Lower lobe of right lung (tissue), 2 donors: Measurements from ENCODE around the gene SNED1. TPM values are rescaled to one million over a fixed set of nuclear protein-coding genes. Genes with fewer than 3 reads are reported as not detected.
"Not testable (repeated sequence)": the region's sequence is repeated elsewhere in the genome, so short reads cannot be mapped to it uniquely, and the experiment has no call there.

Source experiments
- ATAC-seq, 2 donors: fragments of 200-7000 bp; cut with Tn5 transposase; one replicate each; pipeline ENCODE4 v1.9.1; 2020 to 2022; ENCODE audit warnings: mild to moderate bottlenecking in 2 of 2, moderate library complexity in 2 of 2
- DNase-seq: peaks from one replicate; pipeline ENCODE4 v3.0.0-alpha.2; 2020
- H3K27ac ChIP-seq: fragments of 200-600 bp; one replicate; pipeline ENCODE4 v1.8.0; 2022
- H3K27me3 ChIP-seq: fragments of 200-600 bp; one replicate; pipeline ENCODE4 v1.8.0; 2022; ENCODE audit warnings: low read depth
- H3K36me3 ChIP-seq: fragments of 200-600 bp; one replicate; pipeline ENCODE4 v1.8.0; 2022; ENCODE audit warnings: mild to moderate bottlenecking
- H3K4me1 ChIP-seq: fragments of 200-600 bp; one replicate; pipeline ENCODE4 v1.8.0; 2022
- H3K4me3 ChIP-seq: fragments of 200-600 bp; one replicate; pipeline ENCODE4 v1.8.0; 2022; ENCODE audit warnings: mild to moderate bottlenecking
- H3K9me3 ChIP-seq: fragments of 200-600 bp; one replicate; pipeline ENCODE4 v1.8.0; 2022
- CTCF ChIP-seq: fragments of 200-600 bp; IDR thresholded peaks from one replicate; pipeline ENCODE4 v1.8.0; 2022; ENCODE audit warnings: antibody characterized with exemption, mild to moderate bottlenecking
- intact Hi-C: fragments of 100-400 bp; cut with DNase I; formaldehyde crosslinking; loops from one replicate; pipeline ENCODE4 v1.11.0; 2022
- total RNA-seq: library from RNA; stranded (reverse); fragmentation: NEBNext Ultra II Directional; extraction: Animal tissue kit (Norgen Biotek cat#: 25700); gene quantifications from one replicate; pipeline ENCODE4 v1.2.1, GENCODE V29; 2021
- donor health status: DM: no; HTN: yes; CAD: no; lungs with severe emphysema.

SNED1 gene
- total RNA-seq, 1 donor from 2014 or later = 36.2 TPM

DNA sequence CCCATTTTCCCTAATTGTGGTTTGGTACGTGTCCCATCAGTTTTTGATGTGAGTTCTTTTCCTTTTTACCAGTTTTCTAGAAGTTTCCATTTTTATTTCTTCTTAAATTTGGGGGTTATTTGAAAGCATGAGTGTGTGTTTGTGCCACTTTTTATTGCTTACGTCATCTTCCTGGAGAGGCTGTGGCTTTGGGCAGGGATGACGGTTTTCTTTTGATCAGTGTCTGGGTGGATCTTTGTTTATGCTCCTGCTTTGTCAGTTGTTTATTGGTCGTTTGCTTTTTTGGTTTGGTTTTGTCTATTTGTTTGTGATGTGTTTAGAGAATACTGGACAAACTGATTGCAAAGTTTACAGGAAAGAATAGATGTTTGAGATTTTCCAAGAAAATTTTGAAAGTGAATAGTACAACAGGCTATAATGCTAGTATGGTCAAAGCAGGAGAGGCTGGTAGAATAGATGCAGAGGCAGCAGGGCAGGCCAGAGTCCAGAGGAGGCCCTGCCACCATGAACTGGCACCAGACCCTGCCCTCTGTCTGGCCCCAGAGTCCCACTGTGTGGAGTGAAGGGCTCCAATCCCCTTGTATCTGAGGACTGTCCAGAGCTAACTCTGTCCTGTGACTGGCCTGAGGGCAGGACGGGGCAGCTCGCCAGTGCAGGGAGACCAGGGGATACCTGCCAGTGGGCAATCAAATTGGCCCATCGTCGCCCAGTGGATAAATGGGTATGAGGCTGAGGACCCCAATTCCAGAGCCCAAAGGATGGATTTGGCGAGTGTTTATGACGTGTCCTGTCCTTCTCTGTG, 23.4 kb upstream of the SNED1 start:
- DNase-seq (peak; percentile 19), ATAC-seq (no peak)
- TF ChIP-seq CTCF = no peak
- Histone ChIP-seq H3K27ac (no peak overlapping the region), H3K4me3 (no peak overlapping the region), H3K9me3 (no peaks in the 10 kb centered on the region), H3K27me3 (no peaks in the 10 kb centered on the region), H3K36me3 (no peaks in the 10 kb centered on the region), H3K4me1 (no peaks in the 10 kb centered on the region)
- intact Hi-C loops = no loop called here

DNA sequence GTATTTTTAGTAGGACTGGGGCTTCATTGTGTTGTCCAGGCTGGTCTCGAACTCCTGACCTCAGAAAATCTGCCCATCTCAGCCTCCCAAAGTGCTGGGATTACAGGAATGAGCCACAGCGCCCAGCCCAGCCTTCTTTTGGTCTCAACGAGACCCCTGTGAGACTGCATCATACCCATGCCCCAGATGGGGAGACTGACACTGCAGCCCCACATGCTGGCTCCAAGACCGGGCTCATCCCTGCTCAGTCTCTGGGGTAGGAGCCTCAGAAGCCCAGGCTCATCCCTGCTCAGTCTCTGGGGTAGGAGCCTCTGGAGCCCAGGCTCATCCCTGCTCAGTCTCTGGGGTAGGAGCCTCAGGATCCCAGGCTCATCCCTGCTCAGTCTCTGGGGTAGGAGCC, 22.5 kb upstream of the SNED1 start:
- DNase-seq = peak; percentile 14
- H3K27me3 ChIP-seq = not testable (repeated sequence)

GRCh38 chr2:240981280-240981679, 17.1 kb upstream of the SNED1 start:
- ATAC-seq (no peak), DNase-seq (no peak)
- Histone ChIP-seq H3K36me3 (no peaks in the 10 kb centered on the region), H3K27ac (no peak overlapping the region), H3K4me3 (no peak overlapping the region), H3K27me3 (peaks cover 7% of the 10 kb centered on the region), H3K9me3 (no peaks in the 10 kb centered on the region), H3K4me1 (peaks cover 5% of the 10 kb centered on the region)
- intact Hi-C loops = no loop called here
- no peak for TF ChIP-seq CTCF

More for the DNA sequence above, 22.5 kb upstream of the SNED1 start:
- H3K27ac ChIP-seq, ATAC-seq, intact Hi-C loops, H3K36me3 ChIP-seq, H3K4me1 ChIP-seq, H3K9me3 ChIP-seq, H3K4me3 ChIP-seq: not testable (repeated sequence)

DNA sequence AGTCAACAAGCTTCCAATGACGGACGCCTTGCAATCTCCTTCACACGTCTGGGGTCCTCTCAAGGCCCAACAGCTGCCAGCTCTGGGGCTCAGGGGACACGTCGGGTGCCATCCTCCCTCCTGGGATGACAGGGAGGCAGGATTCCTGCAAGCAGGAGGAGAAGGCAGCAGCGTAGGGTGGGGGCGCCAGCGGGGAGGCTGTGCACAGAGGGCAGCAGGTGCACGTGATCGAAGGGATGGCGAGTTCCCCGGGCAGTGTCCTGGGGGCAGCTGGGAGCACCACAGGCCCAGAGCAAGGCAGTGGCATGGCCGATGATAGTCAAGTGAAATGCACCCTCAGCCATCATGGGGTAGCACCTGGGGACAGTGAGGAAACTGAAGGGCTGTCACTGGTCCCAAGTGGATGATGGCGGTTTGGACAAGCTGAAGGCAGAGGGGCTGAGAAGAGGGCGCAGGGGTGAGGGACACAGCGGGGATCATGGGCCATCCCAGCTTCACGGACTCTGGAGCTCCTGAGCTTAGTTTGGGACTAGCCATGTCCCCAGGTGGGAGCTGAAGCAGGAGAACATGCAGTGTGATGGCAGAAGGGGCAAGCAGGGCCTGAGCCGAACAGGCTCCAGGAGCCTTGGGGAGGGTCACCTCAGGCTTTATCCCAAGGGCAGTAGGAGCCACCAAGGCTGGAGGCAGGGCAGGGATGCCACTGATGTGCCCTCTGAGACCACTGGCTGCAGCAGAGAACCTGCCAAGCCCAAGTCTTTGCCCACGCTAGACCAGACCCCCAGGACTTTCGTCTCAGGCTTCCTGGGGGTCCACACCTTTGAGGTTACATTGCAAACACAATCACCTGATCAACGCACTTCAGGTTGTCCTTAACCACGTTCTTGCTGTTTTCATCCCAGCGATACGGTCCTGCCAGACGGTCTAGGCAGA, 16.3 kb upstream of the SNED1 start:
- ATAC-seq = no peak
- Histone ChIP-seq H3K4me3 (no peak overlapping the region), H3K36me3 (no peaks in the 10 kb centered on the region), H3K4me1 (peaks cover 13% of the 10 kb centered on the region), H3K27me3 (peaks cover 7% of the 10 kb centered on the region), H3K27ac (no peak overlapping the region), H3K9me3 (no peaks in the 10 kb centered on the region)
- TF ChIP-seq CTCF = no peak
- intact Hi-C loops = no loop called here
- peak; percentile 33 for DNase-seq

DNA sequence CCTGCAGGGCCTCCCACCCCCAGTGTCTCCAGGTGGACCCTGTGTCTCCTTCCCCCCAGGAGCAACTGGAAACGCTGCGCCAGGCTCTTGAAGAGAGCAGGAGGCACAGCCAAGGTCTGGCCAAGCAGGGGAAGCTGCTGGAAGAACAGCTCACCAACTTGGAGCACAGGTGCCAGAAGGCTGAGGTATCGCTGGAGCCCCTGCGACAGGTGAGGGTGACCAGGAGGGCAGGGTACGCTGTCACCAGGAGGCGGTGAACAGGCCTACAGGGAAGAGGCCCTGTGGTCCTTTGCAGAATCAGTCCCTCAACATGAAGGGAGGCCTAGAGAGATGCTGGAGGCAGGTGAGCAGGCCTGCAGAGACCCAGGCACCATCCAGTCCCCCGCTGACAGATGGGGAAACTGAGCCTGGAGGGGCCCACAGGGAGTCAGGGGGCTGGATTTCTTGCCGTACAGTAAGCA, 15.6 kb upstream of the SNED1 start:
- DNase-seq (peak; percentile 36), ATAC-seq (no peak)
- TF ChIP-seq CTCF = no peak
- Histone ChIP-seq H3K4me1 (peaks cover 20% of the 10 kb centered on the region), H3K36me3 (no peaks in the 10 kb centered on the region), H3K9me3 (no peaks in the 10 kb centered on the region), H3K27ac (no peak overlapping the region), H3K4me3 (no peak overlapping the region), H3K27me3 (peaks cover 7% of the 10 kb centered on the region)
- intact Hi-C loops = no loop called here
